KMS-11 (cell line): ENCODE results near the gene TAS2R60.

ENCODE experiments used
- H2AFZ ChIP-seq: fragments of 200-600 bp; sonication (generic); 2 replicates; pipeline ENCODE4 v1.6.1; 2016; ENCODE audit warnings: antibody characterized with exemption, mixed run types, low read depth
- H3K27ac ChIP-seq: fragments of 200-600 bp; sonication (generic); 2 replicates; pipeline ENCODE4 v1.6.1; 2016; ENCODE audit warnings: mild to moderate bottlenecking, mixed run types
- H3K27me3 ChIP-seq: fragments of 200-600 bp; sonication (generic); 2 replicates; pipeline ENCODE4 v1.6.1; 2017; ENCODE audit warnings: mild to moderate bottlenecking, low read depth, mixed run types, moderate library complexity; ENCODE audit not compliant: insufficient read depth
- H3K36me3 ChIP-seq: fragments of 200-600 bp; sonication (generic); 2 replicates; pipeline ENCODE4 v1.6.1; 2017; ENCODE audit warnings: mild to moderate bottlenecking, mixed run types; ENCODE audit not compliant: insufficient read depth
- H3K4me1 ChIP-seq: fragments of 200-600 bp; sonication (generic); 2 replicates; pipeline ENCODE4 v1.6.1; 2016; ENCODE audit warnings: mild to moderate bottlenecking, low read depth, mixed run types; ENCODE audit not compliant: poor library complexity, severe bottlenecking
- H3K4me2 ChIP-seq: fragments of 200-600 bp; sonication (generic); 2 replicates; pipeline ENCODE4 v1.7.0; 2016; ENCODE audit warnings: mild to moderate bottlenecking, mixed run types
- H3K4me3 ChIP-seq: fragments of 200-600 bp; sonication (generic); IDR thresholded peaks from 2 replicates; pipeline ENCODE4 v1.6.1; 2017; ENCODE audit warnings: low read depth, low read length, mixed read lengths; ENCODE audit not compliant: insufficient read depth
- H3K79me2 ChIP-seq: fragments of 200-600 bp; sonication (generic); 2 replicates; pipeline ENCODE4 v1.6.1; 2016; ENCODE audit warnings: low read depth, mixed run types; ENCODE audit not compliant: insufficient read depth
- H3K9ac ChIP-seq: fragments of 200-600 bp; sonication (generic); 2 replicates; pipeline ENCODE4 v1.6.1; 2016; ENCODE audit warnings: mild to moderate bottlenecking, mixed run types
- H4K20me1 ChIP-seq: fragments of 200-600 bp; sonication (generic); 2 replicates; pipeline ENCODE4 v1.6.1; 2016; ENCODE audit warnings: mild to moderate bottlenecking, mixed run types; ENCODE audit not compliant: insufficient read depth
- CTCF ChIP-seq: fragments of 200-600 bp; sonication (generic); conservative IDR thresholded peaks from 2 replicates; pipeline ENCODE4 v1.6.1; 2017; ENCODE audit warnings: low read depth, mild to moderate bottlenecking, antibody characterized with exemption, low read length, moderate library complexity, mixed read lengths

The TAS2R60 gene

DNA sequence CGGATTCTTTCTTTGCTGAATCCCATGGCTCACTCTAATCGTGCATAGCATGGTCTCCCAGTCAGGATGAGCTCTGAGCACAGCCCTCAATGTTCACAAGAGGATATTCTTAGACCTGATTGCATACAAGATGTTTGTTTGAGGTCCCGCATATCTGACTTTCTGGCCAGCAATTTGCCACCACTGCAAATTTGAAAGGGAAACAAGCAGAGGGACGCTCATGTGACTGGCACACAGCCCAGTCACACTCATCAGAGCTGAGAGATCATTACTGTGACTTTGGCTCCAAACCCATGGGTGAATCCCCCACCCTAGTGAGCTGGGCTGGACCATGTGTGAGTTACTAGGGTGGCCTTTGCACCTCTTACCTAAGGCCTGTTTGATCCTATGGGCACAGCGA, 44.3 kb downstream of the TAS2R60 start:
- H3K9ac ChIP-seq, result peak overlapping the region; percentile 22; the same call in 1 of the 2 replicates
- H3K4me2 ChIP-seq, result peak overlapping the region; percentile 44
- peaks cover 17% of the 10 kb centered on the region for H3K4me1 ChIP-seq
- H4K20me1 ChIP-seq, result no peaks in the 10 kb centered on the region
- peak overlapping the region; percentile 53 for H2AFZ ChIP-seq
- H3K27me3 ChIP-seq, result no peaks in the 10 kb centered on the region
- no peaks in the 10 kb centered on the region for H3K79me2 ChIP-seq
- H3K27ac ChIP-seq, result peak overlapping the region; percentile 46
- no peak for TF ChIP-seq CTCF
- no peaks in the 10 kb centered on the region for H3K36me3 ChIP-seq
- no peak overlapping the region for H3K4me3 ChIP-seq

- Histone ChIP-seq H3K4me2 (no peak overlapping the region), H3K9ac (no peak overlapping the region), H4K20me1 (no peaks in the 10 kb centered on the region), H3K79me2 (no peaks in the 10 kb centered on the region), H3K36me3 (no peaks in the 10 kb centered on the region), H3K4me3 (no peak overlapping the region), H2AFZ (no peak overlapping the region), H3K27me3 (no peaks in the 10 kb centered on the region), H3K27ac (no peak overlapping the region), H3K4me1 (peaks cover 21% of the 10 kb centered on the region)
- TF ChIP-seq CTCF, result peak; percentile 40; the same call in 1 of the 2 replicates
Measured at GRCh38 chr7:143490717-143491306, 47.6 kb downstream of the TAS2R60 start.

DNA sequence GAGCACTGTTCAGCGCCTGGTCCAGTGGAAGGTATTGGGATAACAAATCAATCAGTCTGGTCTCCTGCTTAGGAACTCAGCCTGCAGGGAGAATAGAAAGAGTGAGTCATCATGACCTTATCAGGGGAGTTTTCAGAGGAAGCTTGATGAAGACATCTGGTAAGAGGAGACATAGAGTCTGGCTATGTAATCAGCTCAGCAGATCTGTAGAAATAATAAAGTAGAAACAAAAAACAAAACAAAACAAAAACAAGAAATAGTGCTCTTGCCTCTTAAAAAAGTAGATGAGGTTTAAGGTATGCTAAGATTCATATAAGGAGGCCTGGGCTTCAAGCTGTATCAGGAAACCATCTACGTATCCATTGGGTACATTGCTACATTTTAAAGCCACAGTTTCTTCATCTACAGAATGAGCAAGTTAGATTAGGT, 48.8 kb downstream of the TAS2R60 start:
- no peak overlapping the region for H3K4me3 ChIP-seq
- H3K9ac ChIP-seq, result no peak overlapping the region
- peaks cover 14% of the 10 kb centered on the region for H3K4me1 ChIP-seq
- H3K79me2 ChIP-seq, result no peaks in the 10 kb centered on the region
- H3K27ac ChIP-seq, result no peak overlapping the region
- H3K27me3 ChIP-seq, result no peaks in the 10 kb centered on the region
- no peak overlapping the region for H3K4me2 ChIP-seq
- H3K36me3 ChIP-seq, result no peaks in the 10 kb centered on the region
- no peak for TF ChIP-seq CTCF
- H4K20me1 ChIP-seq, result no peaks in the 10 kb centered on the region
- no peak overlapping the region for H2AFZ ChIP-seq

DNA sequence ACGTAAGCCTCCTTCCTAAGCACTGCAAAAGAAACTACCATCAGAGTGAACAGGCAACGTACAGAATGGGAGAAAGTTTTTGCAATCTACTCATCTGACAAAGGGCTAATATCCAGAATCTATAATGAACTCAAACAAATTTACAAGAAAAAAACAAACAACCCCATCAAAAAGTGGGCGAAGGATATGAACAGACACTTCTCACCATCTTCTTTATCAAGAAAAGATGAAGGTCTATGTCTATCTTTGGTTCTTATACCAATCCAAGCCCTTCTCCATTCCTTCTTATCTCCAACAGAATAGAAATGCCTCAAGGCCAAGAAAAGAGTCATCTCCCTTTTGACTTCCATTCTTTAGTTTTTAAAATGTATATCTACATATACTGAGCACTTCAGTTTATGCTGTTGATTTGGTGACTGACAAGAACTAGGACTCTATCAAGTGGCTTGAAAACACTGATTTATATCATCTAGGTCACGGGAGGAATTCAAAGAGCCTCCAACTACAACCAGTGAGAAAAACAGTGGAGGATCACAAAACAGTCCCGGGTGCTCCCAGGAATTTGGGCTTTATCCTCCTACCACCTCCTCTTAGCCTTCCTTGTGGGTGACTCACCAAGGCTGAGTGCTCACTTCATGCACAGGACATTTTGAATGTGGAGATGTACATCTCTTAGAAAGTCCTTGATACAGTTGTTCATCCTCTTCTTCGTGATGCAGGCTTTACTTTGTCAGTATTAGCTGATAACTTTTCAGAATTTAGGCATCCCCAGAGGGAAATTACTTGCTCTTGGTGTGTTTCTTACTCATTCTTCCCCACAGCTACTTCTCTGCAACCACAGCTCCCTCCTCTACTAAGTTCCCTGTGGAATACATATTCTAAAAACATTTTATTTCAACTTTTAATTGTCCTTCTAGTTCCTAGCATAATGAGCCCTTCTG, 49.8 kb downstream of the TAS2R60 start:
- no peak overlapping the region for H3K9ac ChIP-seq
- H3K4me2 ChIP-seq, result peak overlapping the region; percentile 1; the same call in 1 of the 2 replicates
- peaks cover 4% of the 10 kb centered on the region for H3K4me1 ChIP-seq
- H3K79me2 ChIP-seq, result no peaks in the 10 kb centered on the region
- no peak overlapping the region for H3K27ac ChIP-seq
- no peak for TF ChIP-seq CTCF
- H3K4me3 ChIP-seq, result no peak overlapping the region
- H3K27me3 ChIP-seq, result no peaks in the 10 kb centered on the region
- H4K20me1 ChIP-seq, result no peaks in the 10 kb centered on the region
- H2AFZ ChIP-seq, result 0 out of 2 replicates have a peak overlapping the region, but pooled peaks have one; percentile 16
- no peaks in the 10 kb centered on the region for H3K36me3 ChIP-seq
